D721Med (cell line): ENCODE data around the gene CHKA.
A peak's percentile ranks its signal among the peaks of the same experiment; 100 is the strongest.

Source experiments
- DNase-seq: peaks from one replicate; pipeline ENCODE4 v3.0.0; 2011; ENCODE audit warnings: low spot score; ENCODE audit not compliant: insufficient read length
- FAIRE-seq: peaks from 2 replicates; lab custom pipeline; 2011; peaks lifted over from hg19 to GRCh38; lab: Jason Lieb, UNC
- TF ChIP-seq, protein P1 (sequence below): IDR thresholded peaks from 2 replicates; pipeline ENCODE4 v1.5.1; 2012; ENCODE audit warnings: mild to moderate bottlenecking, control low read depth; ENCODE audit not compliant: insufficient read depth; ENCODE audit errors: missing control alignments

CHKA gene

DNA sequence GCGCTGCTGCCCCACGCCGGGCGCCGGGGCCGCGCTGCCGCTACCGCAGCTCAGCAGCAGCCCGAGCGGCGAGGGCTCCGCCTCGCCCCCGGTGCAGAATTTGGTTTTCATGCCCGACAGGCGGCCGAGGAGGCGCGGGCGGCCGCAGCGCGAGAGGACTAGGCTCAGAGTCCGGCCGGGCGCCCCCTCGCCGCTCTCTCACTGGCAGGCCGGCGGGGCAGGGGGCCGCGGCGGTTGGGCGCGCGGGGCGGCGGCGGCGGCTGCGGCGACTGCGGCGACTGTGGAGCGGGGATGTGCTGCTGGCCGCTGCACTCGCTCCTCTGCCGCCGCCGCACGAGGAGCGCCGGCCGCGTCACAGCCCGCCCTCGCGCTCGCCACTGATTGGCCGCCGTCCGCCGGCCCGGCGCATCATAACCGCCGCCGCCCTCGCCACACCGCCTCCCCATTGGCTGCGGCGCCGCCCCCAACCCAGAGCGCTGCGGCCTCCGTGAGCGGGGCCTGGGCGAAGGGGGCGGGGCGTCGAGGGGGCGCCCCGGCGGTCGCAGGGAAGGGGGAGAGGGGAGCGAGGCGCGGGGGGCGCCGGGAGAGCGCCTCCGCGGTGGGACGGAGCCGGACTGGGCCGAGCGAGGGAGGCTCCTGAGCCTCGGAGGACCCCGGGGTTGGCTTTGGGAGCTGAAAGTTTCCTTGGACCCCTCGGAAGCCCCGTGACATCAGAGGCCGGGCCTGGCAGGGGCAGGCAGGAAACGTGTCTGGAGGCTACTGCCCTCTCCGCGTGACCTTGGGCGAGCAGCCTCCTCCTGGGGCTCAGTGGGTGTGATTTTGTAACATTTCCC lies at the start of gene CHKA:
Gene CHKA (minus strand): TSS at position 322 of the 833 bp plus-strand sequence. CDS start 211 bp downstream, at position 111.
- DNase-seq = peak; percentile 81
- TF ChIP-seq, protein P1, sequence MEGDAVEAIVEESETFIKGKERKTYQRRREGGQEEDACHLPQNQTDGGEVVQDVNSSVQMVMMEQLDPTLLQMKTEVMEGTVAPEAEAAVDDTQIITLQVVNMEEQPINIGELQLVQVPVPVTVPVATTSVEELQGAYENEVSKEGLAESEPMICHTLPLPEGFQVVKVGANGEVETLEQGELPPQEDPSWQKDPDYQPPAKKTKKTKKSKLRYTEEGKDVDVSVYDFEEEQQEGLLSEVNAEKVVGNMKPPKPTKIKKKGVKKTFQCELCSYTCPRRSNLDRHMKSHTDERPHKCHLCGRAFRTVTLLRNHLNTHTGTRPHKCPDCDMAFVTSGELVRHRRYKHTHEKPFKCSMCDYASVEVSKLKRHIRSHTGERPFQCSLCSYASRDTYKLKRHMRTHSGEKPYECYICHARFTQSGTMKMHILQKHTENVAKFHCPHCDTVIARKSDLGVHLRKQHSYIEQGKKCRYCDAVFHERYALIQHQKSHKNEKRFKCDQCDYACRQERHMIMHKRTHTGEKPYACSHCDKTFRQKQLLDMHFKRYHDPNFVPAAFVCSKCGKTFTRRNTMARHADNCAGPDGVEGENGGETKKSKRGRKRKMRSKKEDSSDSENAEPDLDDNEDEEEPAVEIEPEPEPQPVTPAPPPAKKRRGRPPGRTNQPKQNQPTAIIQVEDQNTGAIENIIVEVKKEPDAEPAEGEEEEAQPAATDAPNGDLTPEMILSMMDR = no peak
- FAIRE-seq = no peak

- DNase-seq (no peak), FAIRE-seq (no peak)
- TF ChIP-seq, protein P1 = no peak
Measured at GRCh38 chr11:68169442-68169841, 48.3 kb upstream of the CHKA start.

DNA sequence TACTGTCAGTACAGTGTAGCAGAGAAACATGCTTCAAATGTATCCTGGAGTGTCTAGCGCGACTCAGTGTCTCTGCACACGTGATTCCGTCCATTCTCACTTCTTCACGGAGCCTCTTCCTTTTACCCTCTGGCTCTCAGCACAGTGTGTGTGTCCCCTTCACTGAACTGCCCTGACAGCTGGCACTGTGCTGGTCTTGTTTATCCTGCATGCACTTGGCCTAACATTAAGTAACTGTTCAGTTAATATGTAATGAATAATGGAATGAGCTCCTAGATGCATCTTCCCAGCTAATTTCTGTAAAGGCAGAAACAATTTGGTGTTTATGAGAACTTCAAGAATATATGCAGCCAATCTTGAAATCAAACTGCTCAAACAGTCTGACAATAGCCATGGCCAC lies 47.5 kb upstream of the CHKA start:
- FAIRE-seq (no peak), DNase-seq (no peak)
- TF ChIP-seq, protein P1 = no peak

DNA sequence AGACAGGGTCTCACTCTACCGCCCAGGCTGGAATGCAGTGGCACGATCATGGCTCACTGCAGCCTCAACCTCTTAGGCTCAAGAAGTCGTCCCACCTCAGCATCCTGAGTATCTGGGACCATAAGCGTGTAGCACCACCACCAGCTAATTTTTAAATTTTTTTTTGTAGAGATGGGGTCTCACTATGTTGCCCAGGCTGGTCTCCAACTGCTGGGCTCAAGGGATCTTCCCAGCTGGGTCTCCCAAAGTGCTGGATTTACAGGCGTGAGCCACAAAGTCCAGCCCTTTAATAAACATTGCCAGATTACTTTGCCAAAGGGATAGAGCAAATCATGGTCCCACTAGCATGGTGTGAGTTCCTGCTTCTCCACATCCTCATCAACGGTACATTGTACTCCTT lies 46.3 kb upstream of the CHKA start:
- TF ChIP-seq, protein P1 = no peak
- DNase-seq (no peak), FAIRE-seq (no peak)

DNA sequence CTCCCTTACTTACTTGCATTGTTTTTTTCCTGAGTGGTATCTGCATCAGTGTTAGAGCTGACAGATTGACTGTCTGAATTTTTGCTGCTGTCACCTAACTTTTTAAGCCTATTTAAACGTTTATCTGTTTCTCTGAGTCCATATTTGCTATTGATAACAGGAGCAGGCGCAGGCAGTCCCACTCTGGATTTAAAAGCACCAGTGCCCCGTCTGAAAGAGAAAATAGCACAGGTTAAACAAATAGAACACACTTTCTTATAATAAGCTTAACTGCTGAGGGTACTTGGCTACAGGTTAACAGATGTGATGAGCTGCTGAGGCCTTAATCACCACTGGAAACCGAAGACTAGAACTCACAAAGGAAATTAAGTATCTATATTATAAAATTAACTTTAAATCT lies 45.8 kb upstream of the CHKA start:
- no peak for DNase-seq
- no peak for FAIRE-seq
- TF ChIP-seq, protein P1 = no peak

GRCh38 chr11:68165601-68166000 lies 44.4 kb upstream of the CHKA start:
- FAIRE-seq (no peak), DNase-seq (no peak)
- TF ChIP-seq, protein P1 = no peak

DNA sequence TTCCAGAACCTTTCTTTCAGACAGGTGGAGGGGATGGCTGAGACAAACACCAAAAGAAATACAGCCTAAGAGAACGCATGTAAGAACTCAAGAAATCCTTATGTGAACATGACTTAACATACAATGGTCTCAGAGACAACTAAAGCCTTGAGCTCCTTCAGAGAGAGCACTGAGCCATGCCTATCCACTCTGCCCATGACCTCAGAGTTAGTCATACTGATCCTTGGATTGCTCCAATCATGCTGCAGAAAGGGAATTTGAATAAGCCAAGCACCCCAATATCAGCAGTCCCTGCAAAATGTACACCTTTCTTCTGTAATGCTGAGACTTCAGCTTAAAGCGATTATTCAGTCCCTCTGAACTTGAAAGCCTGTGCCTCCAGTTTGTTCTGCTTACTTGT lies 43.2 kb upstream of the CHKA start:
- FAIRE-seq = no peak
- TF ChIP-seq, protein P1 = no peak
- no peak for DNase-seq
